ENCODE results near the gene NUDT8. TPM values are rescaled to one million over a fixed set of nuclear protein-coding genes. Genes with fewer than 3 reads are reported as not detected.

The NUDT8 gene
- total RNA-seq, 1 experiment from 2014 or later: 13.2 TPM

- no peaks in the 10 kb centered on the region for H3K36me3 ChIP-seq (ENCODE audit: control insufficient read depth, insufficient read depth, low read length)
- ChIA-PET CTCF (no interaction called here), POLR2A (no interaction called here)
- no TSS peak for BruUV-seq (replicated peaks)
- H3K4me3 ChIP-seq (ENCODE audit: low read depth in 2 of 2, low read length in 2 of 2): no peak overlapping the region
- no peak for DNase-seq (ENCODE audit: low read depth, low spot score)
- no peak overlapping the region for H3K27ac ChIP-seq (ENCODE audit: low read length)
- no peaks in the 10 kb centered on the region for H3K4me1 ChIP-seq (ENCODE audit: control insufficient read depth, insufficient read depth, low read length)
- intact Hi-C loops (cut with micrococcal nuclease; ENCODE audit: unreplicated experiment): no loop called here
- TF ChIP-seq, protein P1, sequence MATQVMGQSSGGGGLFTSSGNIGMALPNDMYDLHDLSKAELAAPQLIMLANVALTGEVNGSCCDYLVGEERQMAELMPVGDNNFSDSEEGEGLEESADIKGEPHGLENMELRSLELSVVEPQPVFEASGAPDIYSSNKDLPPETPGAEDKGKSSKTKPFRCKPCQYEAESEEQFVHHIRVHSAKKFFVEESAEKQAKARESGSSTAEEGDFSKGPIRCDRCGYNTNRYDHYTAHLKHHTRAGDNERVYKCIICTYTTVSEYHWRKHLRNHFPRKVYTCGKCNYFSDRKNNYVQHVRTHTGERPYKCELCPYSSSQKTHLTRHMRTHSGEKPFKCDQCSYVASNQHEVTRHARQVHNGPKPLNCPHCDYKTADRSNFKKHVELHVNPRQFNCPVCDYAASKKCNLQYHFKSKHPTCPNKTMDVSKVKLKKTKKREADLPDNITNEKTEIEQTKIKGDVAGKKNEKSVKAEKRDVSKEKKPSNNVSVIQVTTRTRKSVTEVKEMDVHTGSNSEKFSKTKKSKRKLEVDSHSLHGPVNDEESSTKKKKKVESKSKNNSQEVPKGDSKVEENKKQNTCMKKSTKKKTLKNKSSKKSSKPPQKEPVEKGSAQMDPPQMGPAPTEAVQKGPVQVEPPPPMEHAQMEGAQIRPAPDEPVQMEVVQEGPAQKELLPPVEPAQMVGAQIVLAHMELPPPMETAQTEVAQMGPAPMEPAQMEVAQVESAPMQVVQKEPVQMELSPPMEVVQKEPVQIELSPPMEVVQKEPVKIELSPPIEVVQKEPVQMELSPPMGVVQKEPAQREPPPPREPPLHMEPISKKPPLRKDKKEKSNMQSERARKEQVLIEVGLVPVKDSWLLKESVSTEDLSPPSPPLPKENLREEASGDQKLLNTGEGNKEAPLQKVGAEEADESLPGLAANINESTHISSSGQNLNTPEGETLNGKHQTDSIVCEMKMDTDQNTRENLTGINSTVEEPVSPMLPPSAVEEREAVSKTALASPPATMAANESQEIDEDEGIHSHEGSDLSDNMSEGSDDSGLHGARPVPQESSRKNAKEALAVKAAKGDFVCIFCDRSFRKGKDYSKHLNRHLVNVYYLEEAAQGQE (IDR thresholded peaks at IDR 0.05; ENCODE audit: insufficient read depth in 1 of 2, low read depth in 2 of 2, low read length in 1 of 2): no peak
- TF ChIP-seq SIN3A (IDR thresholded peaks at IDR 0.05; ENCODE audit: borderline replicate concordance, insufficient read depth, low read depth, low read length) (no peak), POLR2AphosphoS5 (IDR thresholded peaks at IDR 0.05; ENCODE audit: low read depth, low read length) (no peak), TCF7L2 (IDR thresholded peaks at IDR 0.05; ENCODE audit: low read depth, low read length) (no peak), CTCF (IDR thresholded peaks at IDR 0.05) (no peak)
- no peak for ATAC-seq
- H3K27me3 ChIP-seq (ENCODE audit: control insufficient read depth, insufficient read depth, low read length): no peaks in the 10 kb centered on the region
- H3K9me3 ChIP-seq (ENCODE audit: control insufficient read depth, insufficient read depth, low read depth, low read length): peaks cover 4% of the 10 kb centered on the region; the same call in 1 of the 2 replicates
- in situ Hi-C loops (cut with HindIII; ENCODE audit: low pct_unique_long_range_greater_than_20kb, low sequenced_read_pairs): no loop called here
Measured at GRCh38 chr11:67596753-67597300, 32.9 kb downstream of the NUDT8 start.

GRCh38 chr11:67594480-67594879 lies 35.3 kb downstream of the NUDT8 start:
- intact Hi-C loops (cut with micrococcal nuclease; ENCODE audit: unreplicated experiment) (no loop called here), in situ Hi-C loops (cut with HindIII; ENCODE audit: low pct_unique_long_range_greater_than_20kb, low sequenced_read_pairs) (no loop called here)
- TF ChIP-seq SIN3A (IDR thresholded peaks at IDR 0.05; ENCODE audit: borderline replicate concordance, insufficient read depth, low read depth, low read length) (no peak), POLR2AphosphoS5 (IDR thresholded peaks at IDR 0.05; ENCODE audit: low read depth, low read length) (no peak), CTCF (IDR thresholded peaks at IDR 0.05) (no peak), TCF7L2 (IDR thresholded peaks at IDR 0.05; ENCODE audit: low read depth, low read length) (no peak)
- TF ChIP-seq, protein P1 (IDR thresholded peaks at IDR 0.05; ENCODE audit: insufficient read depth in 1 of 2, low read depth in 2 of 2, low read length in 1 of 2): no peak
- ChIA-PET CTCF (no interaction called here), POLR2A (interaction anchor here (0.5 to 0.7 kb wide), 3 partner anchors 36 to 704 kb away, joined by 4 to 7 read pairs (median 4); no protein-coding TSS in a partner anchor)
- Histone ChIP-seq H3K27ac (ENCODE audit: low read length) (no peak overlapping the region), H3K4me1 (ENCODE audit: control insufficient read depth, insufficient read depth, low read length) (no peaks in the 10 kb centered on the region), H3K36me3 (ENCODE audit: control insufficient read depth, insufficient read depth, low read length) (no peaks in the 10 kb centered on the region), H3K9me3 (ENCODE audit: control insufficient read depth, insufficient read depth, low read depth, low read length) (peaks cover 4% of the 10 kb centered on the region; the same call in 1 of the 2 replicates), H3K27me3 (ENCODE audit: control insufficient read depth, insufficient read depth, low read length) (no peaks in the 10 kb centered on the region), H3K4me3 (ENCODE audit: low read depth in 2 of 2, low read length in 2 of 2) (no peak overlapping the region)
- DNase-seq (ENCODE audit: low read depth, low spot score) (no peak), ATAC-seq (no peak)
- BruUV-seq (replicated peaks): no TSS peak
